ENCODE data around the gene DOCK10. TPM values are rescaled to one million over a fixed set of nuclear protein-coding genes. Genes with fewer than 3 reads are reported as not detected.

The DOCK10 gene
- total and polyA plus RNA-seq, 2 experiments from 2014 or later = 1.1 to 3.2 TPM

DNA sequence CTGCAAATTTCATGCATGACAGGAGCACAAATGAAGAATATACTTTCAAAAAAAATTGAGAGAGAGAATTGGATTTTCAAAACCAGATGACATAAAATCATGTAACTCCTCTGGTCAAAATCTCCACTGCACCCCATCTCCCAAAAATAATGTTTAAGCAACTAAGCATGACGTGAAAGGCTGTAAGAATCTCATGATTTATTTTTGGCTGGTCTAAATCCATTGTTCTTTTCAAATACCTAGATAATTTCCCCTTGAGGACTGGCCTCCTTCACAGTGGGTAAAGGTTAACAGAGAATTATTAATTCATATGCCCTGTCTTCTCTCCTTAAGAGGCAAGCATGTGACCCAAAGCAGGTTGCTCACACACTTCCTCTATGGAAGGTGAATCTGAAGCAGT, 224.6 kb downstream of the DOCK10 start:
- 100% methylated on average over 1 of the region's 1 CpG for WGBS (ENCODE audit: low lambda C conversion rate, missing lambda C conversion rate)
- DNase-seq (ENCODE audit: low spot score) = no peak
- H4K20me1 ChIP-seq (ENCODE audit: insufficient read depth, poor library complexity, severe bottlenecking) = no peaks in the 10 kb centered on the region
- no peaks in the 10 kb centered on the region for H3K27me3 ChIP-seq
- H3K27ac ChIP-seq = no peak overlapping the region
- no peaks in the 10 kb centered on the region for H3K9me2 ChIP-seq (replicated peaks; ENCODE audit: insufficient read depth)
- no peaks in the 10 kb centered on the region for H3K4me1 ChIP-seq (ENCODE audit: insufficient read depth)
- H3K36me3 ChIP-seq (replicated peaks; ENCODE audit: insufficient read depth, low read depth) = no peaks in the 10 kb centered on the region
- no peaks in the 10 kb centered on the region for H3K79me2 ChIP-seq
- no peak overlapping the region for H3K4me2 ChIP-seq
- no peak overlapping the region for H2AFZ ChIP-seq
- no peaks in the 10 kb centered on the region for H3K9me3 ChIP-seq (ENCODE audit: low read depth)
- TF ChIP-seq EZH2phosphoT487 (IDR thresholded peaks at IDR 0.05; ENCODE audit: low read depth, severe bottlenecking, unreplicated experiment) (no peak), EZH2 (IDR thresholded peaks at IDR 0.05; ENCODE audit: borderline replicate concordance) (no peak)
- TF ChIP-seq, protein P1, sequence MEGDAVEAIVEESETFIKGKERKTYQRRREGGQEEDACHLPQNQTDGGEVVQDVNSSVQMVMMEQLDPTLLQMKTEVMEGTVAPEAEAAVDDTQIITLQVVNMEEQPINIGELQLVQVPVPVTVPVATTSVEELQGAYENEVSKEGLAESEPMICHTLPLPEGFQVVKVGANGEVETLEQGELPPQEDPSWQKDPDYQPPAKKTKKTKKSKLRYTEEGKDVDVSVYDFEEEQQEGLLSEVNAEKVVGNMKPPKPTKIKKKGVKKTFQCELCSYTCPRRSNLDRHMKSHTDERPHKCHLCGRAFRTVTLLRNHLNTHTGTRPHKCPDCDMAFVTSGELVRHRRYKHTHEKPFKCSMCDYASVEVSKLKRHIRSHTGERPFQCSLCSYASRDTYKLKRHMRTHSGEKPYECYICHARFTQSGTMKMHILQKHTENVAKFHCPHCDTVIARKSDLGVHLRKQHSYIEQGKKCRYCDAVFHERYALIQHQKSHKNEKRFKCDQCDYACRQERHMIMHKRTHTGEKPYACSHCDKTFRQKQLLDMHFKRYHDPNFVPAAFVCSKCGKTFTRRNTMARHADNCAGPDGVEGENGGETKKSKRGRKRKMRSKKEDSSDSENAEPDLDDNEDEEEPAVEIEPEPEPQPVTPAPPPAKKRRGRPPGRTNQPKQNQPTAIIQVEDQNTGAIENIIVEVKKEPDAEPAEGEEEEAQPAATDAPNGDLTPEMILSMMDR (IDR thresholded peaks at IDR 0.05; ENCODE audit: poor library complexity) = no peak
- no peak overlapping the region for H3K4me3 ChIP-seq

- peak overlapping the region; percentile 23 for H3K27ac ChIP-seq
- H3K4me2 ChIP-seq = peak overlapping the region; percentile 18
- no peaks in the 10 kb centered on the region for H3K4me1 ChIP-seq (ENCODE audit: insufficient read depth)
- H3K9me2 ChIP-seq (replicated peaks; ENCODE audit: insufficient read depth) = no peaks in the 10 kb centered on the region
- WGBS (ENCODE audit: low lambda C conversion rate, missing lambda C conversion rate) = 63% methylated on average over 4 of the region's 4 CpGs
- DNase-seq (ENCODE audit: low spot score) = peak; percentile 33
- H3K79me2 ChIP-seq = no peaks in the 10 kb centered on the region
- no peak overlapping the region for H2AFZ ChIP-seq
- H4K20me1 ChIP-seq (ENCODE audit: insufficient read depth, poor library complexity, severe bottlenecking) = no peaks in the 10 kb centered on the region
- H3K27me3 ChIP-seq = no peaks in the 10 kb centered on the region
- no peaks in the 10 kb centered on the region for H3K36me3 ChIP-seq (replicated peaks; ENCODE audit: insufficient read depth, low read depth)
- H3K4me3 ChIP-seq = no peak overlapping the region
- no peak for TF ChIP-seq EZH2phosphoT487 (IDR thresholded peaks at IDR 0.05; ENCODE audit: low read depth, severe bottlenecking, unreplicated experiment)
- TF ChIP-seq EZH2 (IDR thresholded peaks at IDR 0.05; ENCODE audit: borderline replicate concordance) = no peak
- TF ChIP-seq, protein P1 (IDR thresholded peaks at IDR 0.05; ENCODE audit: poor library complexity) = no peak
- no peaks in the 10 kb centered on the region for H3K9me3 ChIP-seq (ENCODE audit: low read depth)
Measured at GRCh38 chr2:224816816-224817215, 225.5 kb downstream of the DOCK10 start.

DNA sequence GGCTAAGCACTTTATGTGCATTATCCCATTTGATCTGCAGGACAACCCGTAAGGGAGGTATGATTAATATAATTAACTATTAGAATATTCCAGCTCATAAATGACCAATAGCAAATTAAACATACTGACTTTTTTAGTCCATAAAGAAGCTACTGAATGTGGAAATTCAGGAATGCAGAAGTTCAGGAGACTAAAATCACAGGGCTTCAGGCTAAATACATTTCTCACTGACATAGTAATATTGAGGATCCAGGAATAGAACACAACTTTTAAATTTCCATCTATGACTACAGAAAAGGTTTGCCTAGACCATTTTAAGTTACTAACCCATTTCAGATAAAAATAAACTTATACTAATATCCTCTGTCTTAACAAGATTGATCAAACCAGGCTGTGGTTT, 228.7 kb downstream of the DOCK10 start:
- Histone ChIP-seq H3K4me3 (no peak overlapping the region), H2AFZ (no peak overlapping the region), H4K20me1 (ENCODE audit: insufficient read depth, poor library complexity, severe bottlenecking) (no peaks in the 10 kb centered on the region), H3K36me3 (replicated peaks; ENCODE audit: insufficient read depth, low read depth) (no peaks in the 10 kb centered on the region), H3K4me1 (ENCODE audit: insufficient read depth) (no peaks in the 10 kb centered on the region), H3K27me3 (no peaks in the 10 kb centered on the region), H3K79me2 (no peaks in the 10 kb centered on the region), H3K27ac (no peak overlapping the region), H3K9me3 (ENCODE audit: low read depth) (no peaks in the 10 kb centered on the region), H3K4me2 (no peak overlapping the region), H3K9me2 (replicated peaks; ENCODE audit: insufficient read depth) (no peaks in the 10 kb centered on the region)
- 92% methylated on average over 1 of the region's 1 CpG for WGBS (ENCODE audit: low lambda C conversion rate, missing lambda C conversion rate)
- TF ChIP-seq, protein P1 (IDR thresholded peaks at IDR 0.05; ENCODE audit: poor library complexity) = no peak
- TF ChIP-seq EZH2 (IDR thresholded peaks at IDR 0.05; ENCODE audit: borderline replicate concordance) = no peak
- TF ChIP-seq EZH2phosphoT487 (IDR thresholded peaks at IDR 0.05; ENCODE audit: low read depth, severe bottlenecking, unreplicated experiment) = no peak
- no peak for DNase-seq (ENCODE audit: low spot score)
